GM12878 (cell line): ENCODE results near the gene RAB44.

Experiments used
- DPF2 ChIP-seq: fragments of 450-650 bp; IDR thresholded peaks from 2 replicates; pipeline ENCODE4 v1.6.1; 2017; ENCODE audit warnings: mild to moderate bottlenecking
- EGR1 ChIP-seq, 2 experiments: IDR thresholded peaks; 1 replicate in 1 of 2; 2 replicates in 1 of 2; pipeline ENCODE4 v1.6.1; 2011 to 2012; ENCODE audit warnings: low read depth in 2 of 2, low read length in 2 of 2, borderline replicate concordance in 1 of 2, mild to moderate bottlenecking in 1 of 2, moderate library complexity in 1 of 2
- HDGF ChIP-seq: fragments of 450-650 bp; IDR thresholded peaks from 2 replicates; pipeline ENCODE4 v1.6.1; 2016; ENCODE audit warnings: antibody characterized with exemption
- MEF2A ChIP-seq: IDR thresholded peaks from 2 replicates; pipeline ENCODE4 v1.6.1; 2011; ENCODE audit warnings: low read depth, mild to moderate bottlenecking, low read length, moderate library complexity; ENCODE audit not compliant: insufficient read depth
- ZBED1 ChIP-seq: IDR thresholded peaks from 2 replicates; pipeline ENCODE4 v1.6.1; 2016; ENCODE audit warnings: borderline replicate concordance
- TF ChIP-seq, protein P1 (sequence below), 3 experiments: IDR thresholded peaks in 2 of 3; conservative IDR thresholded peaks in 1 of 3; 2 replicates each; pipeline ENCODE4 v1.5.1; 2011; ENCODE audit warnings: low read depth in 3 of 3, low read length in 3 of 3, mild to moderate bottlenecking in 3 of 3, control low read depth in 2 of 3, moderate library complexity in 2 of 3, inconsistent platforms in 1 of 3, mixed read lengths in 1 of 3; ENCODE audit not compliant: control insufficient read depth in 2 of 3, insufficient read depth in 1 of 3; ENCODE audit errors: extremely low read depth in 1 of 3

DNA sequence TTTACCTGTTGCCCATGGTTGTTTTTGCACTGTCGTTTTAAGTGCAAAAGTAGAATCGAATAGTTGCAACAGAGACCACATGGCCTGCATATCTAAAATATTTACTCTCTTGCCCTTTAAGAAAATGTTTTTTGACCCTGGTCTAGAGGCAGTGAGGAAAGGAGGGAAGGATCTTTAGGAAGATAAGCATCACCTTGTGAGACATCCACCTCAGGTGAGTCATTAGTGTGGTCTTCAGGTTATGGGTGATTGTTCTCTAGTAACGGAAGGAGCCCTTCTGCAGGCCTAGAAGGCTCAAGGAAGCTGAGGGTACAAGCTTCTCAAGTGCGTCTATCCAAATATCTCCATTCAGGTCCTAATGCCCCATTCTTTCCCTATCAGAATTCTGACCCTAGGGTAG is 6.6 kb upstream of the RAB44 start:
- TF ChIP-seq, protein P1, sequence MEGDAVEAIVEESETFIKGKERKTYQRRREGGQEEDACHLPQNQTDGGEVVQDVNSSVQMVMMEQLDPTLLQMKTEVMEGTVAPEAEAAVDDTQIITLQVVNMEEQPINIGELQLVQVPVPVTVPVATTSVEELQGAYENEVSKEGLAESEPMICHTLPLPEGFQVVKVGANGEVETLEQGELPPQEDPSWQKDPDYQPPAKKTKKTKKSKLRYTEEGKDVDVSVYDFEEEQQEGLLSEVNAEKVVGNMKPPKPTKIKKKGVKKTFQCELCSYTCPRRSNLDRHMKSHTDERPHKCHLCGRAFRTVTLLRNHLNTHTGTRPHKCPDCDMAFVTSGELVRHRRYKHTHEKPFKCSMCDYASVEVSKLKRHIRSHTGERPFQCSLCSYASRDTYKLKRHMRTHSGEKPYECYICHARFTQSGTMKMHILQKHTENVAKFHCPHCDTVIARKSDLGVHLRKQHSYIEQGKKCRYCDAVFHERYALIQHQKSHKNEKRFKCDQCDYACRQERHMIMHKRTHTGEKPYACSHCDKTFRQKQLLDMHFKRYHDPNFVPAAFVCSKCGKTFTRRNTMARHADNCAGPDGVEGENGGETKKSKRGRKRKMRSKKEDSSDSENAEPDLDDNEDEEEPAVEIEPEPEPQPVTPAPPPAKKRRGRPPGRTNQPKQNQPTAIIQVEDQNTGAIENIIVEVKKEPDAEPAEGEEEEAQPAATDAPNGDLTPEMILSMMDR (IDR thresholded peaks at IDR 0.05 in 2 of 3, conservative IDR thresholded peaks at IDR 0.05 in 1 of 3; ENCODE audit: control insufficient read depth in 2 of 3, extremely low read depth in 1 of 3, insufficient read depth in 1 of 3, low read depth in 3 of 3, low read length in 3 of 3), result no peak
- TF ChIP-seq ZBED1, result no peak
- no peak for TF ChIP-seq DPF2
- TF ChIP-seq MEF2A, result no peak
- no peak for TF ChIP-seq HDGF
- TF ChIP-seq EGR1 (IDR thresholded peaks at IDR 0.05; ENCODE audit: borderline replicate concordance in 1 of 2, low read depth in 2 of 2, low read length in 2 of 2), result no peak
